Activated T-cell treated with anti-CD3 and anti-CD28 coated beads for 48 hours (primary cell): ENCODE data around the gene CDH23.

Experiments
- DNase-seq: peaks from one replicate; pipeline ENCODE4 v3.0.0-alpha.2; 2020; ENCODE audit warnings: low read depth

The CDH23 gene

DNA sequence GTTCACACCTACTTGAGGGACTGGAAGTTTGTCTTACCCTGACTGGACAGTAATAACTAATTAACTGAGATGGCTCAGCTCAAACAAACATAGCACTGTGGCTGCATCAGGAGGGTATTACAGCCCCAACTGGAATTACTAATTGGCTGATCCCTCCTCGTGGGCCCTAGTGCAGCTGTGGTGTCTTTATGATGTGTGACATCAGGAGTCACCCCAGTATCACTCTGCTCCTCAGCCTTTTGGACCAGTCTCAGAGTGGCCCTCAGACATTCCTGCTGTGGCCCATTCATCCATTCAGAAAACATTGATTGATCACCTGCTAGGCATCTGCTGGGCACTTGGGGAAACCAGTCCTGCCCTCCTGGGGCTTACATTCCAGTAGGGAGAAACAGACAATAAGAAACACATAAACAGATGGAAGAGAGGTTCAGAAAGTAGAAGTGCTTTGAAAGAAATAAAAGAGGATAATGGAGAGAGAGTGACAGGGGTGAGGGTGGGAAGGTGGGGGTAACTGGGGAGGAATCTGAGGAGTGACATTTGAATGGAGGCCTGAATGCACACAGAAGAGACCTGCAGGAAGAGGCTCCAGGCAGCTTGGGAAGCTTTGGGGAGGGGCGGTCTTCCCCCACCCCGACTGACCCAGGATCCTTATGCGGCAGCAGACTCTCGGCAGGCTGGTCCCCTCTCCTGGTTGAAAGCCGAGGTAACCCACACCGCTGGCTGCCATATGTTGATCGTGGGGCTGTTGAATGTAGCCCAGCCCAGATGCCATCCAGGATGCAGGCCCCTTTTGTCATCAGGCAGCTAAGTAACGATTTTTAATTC lies 209.7 kb downstream of the CDH23 start:
- no peak for DNase-seq

DNA sequence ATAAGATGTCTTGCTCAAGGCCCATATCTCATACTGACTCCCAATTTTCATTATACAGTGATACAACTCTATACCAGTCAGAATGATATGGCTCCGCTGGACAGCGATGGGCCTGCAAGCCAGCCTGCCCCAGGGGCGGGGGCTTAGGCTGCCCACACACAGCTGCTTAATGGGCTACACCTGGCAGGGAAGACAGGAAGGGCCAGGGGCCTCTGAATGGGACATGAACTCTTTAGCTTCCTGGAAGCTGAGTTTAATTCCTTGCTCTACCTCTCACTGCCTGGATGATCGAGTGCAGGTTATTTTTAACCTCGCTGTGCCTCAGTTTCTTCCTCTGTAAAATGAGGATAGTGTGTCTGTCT lies 210.3 kb downstream of the CDH23 start:
- DNase-seq, result no peak

DNA sequence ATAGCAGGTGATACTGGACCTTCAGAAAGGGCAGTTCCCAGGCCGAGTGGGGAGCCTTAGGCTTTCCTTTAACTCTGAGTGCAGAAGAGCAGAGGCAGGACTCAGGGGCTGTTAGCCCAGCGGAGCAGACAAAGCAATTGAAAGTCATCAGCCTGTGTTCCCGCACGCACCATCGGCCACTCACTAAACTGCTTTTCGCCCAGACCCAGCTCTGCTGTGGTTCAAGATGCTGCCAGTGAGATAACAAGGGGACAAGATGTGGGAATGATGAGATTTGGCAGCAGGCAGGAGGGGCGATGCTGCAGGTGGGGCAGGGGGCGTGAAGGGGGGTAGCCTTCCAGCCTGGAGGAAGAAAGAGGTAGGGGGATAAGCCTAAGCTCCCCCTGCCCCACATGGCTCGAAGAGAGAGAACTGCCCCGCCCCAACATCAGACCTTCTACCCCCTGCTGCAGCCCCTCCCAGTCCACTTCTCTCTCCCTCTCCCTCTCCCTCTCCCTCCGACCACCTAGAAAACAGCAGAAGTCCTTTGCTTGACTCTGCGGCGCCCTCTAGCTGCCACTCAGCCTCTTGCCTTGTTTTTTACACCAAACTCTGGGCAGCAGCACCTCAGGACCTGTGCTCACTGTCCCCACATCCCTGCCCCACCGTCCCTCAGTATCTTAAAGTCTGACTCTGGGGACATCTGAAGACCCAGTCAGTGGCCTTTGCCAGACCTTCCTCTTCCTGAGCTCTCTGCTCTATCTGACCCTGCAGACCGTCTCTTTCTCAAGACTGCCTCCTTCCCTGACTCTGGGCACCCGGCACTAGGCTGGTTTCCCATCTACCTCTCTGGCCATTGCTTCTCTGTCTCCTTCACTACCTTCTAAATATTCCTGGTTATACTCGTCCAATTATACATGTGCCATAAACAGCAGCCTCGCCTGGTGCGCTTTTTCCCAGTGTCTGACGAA lies 212.4 kb downstream of the CDH23 start:
- DNase-seq, result peak; percentile 55

DNA sequence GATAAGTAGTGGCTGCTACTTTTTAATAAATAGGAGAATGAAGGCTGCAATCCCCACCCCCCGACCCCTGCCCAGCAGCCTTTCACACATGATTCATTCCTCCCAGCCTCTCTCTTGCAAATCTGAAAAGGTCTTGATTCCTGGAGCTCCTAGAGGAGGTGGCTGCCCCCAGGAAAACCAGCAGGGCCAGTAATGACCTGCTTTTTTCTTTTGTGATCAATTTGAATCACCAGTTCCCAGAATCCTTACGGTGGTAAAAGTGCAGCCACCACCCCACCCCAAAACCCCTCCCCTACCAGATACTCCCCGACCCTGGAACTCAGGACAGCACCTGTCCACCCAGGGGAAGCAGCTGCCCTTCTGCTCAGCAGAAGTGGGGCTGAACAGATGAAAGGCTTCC lies 213.9 kb downstream of the CDH23 start:
- no peak for DNase-seq

DNA sequence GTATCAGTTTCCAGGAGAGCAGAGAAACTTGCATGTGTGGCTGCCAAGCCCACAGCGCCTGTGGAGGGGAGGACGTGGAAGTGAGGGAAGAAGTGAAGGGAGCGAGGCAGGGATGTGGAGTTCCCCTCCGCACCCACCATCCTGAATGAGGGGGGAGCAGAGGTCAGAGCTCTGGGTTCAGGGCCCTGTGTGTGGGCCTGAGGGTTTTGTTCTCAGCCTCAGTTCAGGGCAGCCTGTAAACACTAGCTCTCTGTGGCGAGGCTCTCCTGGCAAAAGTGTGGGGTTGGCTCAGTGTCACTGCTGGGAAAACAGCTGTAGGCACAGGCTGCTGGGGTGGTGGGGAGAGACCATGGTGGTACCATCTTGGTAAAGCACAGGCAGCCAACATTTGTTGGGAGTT lies 214.4 kb downstream of the CDH23 start:
- no peak for DNase-seq

DNA sequence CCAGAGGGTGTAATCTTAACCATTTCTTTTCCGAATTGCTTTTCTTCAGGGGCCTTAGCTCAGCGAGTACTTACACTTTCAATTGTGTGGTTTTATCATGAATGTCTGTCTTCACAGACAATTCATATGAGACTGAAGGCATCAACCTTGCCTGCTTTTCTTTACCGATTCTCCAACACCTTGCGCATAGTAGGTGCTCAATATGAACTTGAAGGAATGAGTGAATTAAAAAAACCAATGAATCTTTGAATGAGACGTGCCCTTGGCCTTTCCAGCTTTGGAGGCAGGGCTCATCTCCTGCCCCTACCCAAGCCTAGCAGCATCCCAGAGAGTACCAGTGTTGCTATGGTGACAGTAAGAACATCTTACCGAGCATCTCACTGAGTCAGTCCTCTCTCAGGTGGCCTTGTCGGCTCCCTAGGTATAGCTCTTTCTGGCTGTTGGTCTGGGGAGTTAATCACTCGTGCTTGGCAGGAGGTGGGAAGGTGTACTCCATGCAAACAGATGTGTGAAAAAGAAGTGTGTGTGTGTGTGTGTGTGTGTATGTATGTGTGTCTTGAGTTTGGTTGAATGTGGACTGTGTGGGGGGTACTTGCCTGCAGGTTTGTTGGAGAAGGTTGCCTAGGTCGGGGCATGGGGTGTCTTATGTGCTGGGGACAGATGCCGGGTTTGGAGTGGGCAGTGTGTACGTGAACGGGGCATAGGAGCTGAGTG lies 215.1 kb downstream of the CDH23 start:
- DNase-seq, result no peak

DNA sequence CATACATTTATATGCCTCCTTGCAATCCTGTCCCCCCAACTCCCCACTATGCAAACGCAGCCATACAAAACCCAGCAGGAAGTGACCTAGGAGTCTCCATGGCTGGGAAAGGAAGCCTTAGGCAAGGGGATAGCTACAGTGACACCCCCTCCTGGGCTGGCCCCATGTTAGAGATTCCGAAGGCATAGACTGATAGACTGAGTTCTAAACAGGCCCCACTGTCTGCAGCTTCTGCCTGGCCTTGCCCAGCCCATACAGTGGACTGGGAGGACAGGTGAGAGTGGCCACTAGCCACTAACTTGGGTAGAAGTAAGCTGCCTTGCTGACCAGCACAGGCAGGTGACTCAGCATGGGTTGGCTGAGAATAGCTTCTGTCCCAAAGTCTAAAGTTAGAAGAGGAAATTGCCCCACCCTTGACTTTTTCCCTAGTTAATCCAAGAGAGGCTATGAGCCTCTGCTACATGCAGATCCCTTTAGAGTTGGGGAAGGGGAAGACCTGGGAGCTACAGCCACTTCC lies 216.6 kb downstream of the CDH23 start:
- DNase-seq, result no peak

DNA sequence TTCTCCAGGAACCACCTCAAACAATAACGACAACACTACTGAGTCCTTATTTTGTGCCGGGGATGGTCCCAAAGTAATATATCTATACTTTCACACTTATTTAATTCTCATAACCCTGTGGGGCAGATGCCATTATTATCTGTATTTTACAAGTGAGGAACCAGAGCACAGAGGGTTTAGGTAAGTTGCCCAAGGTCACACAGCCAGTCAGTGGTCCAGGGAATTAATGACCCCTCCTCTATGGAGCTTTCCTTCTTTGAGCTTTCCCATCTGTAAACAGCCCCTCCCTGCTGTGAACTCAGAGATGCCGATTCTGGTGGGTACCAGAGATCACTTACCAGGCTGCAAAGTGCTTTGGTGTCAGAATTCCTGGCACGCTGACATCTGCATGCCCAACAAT lies 217.2 kb downstream of the CDH23 start:
- no peak for DNase-seq

DNA sequence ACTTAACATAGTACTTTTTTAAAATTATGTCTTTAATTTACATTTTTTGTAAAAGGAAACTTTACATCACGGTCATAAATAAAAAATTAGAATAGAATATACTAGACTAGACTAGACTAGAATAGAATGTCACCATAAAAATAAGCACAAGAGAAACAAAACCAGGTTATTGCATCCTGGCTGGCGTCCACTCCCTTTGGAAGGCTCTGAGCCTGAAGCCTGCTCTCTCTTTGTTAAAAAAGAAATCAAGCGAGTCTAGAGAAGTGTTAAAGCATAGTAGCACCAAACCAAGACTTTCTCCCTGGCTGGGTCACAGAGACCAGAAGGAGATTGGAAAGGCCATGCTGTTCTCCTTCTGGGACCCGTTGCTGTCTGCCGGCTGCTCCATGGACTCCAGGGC lies 218.2 kb downstream of the CDH23 start:
- DNase-seq, result no peak

DNA sequence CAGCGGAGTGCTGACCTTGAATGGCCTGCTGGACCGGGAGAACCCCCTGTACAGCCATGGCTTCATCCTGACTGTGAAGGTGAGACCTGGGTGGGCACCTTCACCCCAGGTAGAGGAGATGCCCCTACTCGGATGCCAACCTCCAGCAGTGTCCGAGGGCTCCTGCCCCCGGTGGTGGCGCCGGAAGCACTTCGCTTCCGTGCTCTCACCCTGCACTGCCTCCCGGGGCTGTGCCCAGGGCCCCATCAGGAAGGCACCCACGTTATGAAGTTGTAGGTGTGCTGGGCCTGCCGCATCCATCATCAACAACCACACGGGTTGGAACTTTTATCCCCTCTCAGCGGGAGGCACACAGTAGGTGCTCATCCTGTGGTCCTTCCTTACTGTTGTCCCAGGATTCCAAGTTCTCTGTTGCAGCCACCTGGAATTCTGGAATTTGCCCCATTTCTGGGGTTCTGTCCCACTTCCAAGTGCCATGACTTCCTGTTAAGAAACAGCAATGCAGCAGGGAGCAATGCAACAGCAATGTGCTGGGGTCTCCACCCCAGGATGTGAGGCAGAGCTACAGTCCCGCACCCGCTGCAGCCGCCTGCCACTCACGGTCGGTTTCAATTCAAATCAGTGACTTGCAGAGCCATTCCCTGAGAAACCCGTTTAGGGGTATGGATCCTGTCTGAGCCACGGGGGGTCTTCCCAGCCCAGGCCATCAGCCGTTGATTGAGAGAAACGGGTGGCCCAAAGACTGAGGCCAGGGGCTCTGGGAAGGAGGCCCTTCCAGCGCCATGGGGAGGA lies 219.0 kb downstream of the CDH23 start:
- no peak for DNase-seq

DNA sequence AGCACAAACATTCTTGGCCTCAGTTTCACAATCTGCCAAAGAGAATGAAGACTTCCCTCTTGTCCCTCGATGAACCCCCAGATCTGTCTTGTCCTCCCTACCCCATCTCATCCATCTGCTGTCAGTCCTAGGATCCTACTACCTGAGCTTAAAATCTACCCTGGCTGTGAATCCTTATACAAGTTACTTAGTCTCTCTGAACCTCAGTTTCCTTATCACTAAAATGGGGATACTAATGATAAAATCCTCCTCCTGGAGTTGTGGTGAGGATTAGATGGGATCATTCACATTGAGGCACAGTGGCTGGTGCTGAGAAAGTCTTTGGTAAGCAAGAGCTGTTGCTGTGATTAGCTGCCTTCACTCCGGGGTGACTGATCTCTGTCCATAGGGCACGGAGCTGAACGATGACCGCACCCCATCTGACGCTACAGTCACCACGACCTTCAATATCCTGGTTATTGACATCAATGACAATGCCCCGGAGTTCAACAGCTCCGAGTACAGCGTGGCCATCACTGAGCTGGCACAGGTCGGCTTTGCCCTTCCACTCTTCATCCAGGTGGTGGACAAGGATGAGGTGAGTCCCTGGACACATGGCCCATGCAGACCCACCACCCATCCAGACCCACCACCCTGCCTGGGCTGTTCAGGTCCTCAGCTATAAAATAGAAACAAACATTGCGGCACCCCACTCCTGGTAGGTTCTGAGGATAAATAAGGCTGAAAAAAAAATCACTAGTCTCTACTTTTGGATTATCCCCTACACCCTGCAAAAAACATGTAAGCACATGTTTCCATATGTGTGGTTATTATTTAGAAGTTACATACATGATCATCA lies 220.3 kb downstream of the CDH23 start:
- no peak for DNase-seq

DNA sequence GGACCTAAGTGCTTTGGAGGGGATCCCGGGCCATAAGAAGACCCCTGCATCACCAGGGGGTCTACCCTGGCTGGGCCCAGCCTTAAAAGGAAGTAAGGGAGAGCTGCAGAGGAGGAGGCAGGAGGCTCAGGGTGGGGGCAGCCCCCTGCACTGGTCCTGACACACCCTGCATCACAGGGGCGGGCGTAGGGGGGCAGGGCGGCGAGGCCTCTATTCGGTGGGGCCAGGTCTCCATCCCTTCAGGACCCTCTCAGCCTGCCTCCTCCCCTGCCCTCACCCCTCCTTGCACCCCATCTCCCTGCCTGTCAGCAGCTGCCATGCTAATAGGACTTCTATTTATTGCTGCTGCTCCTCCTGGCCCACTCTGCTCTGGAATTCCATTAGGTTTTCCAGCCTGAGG lies 221.5 kb downstream of the CDH23 start:
- no peak for DNase-seq

DNA sequence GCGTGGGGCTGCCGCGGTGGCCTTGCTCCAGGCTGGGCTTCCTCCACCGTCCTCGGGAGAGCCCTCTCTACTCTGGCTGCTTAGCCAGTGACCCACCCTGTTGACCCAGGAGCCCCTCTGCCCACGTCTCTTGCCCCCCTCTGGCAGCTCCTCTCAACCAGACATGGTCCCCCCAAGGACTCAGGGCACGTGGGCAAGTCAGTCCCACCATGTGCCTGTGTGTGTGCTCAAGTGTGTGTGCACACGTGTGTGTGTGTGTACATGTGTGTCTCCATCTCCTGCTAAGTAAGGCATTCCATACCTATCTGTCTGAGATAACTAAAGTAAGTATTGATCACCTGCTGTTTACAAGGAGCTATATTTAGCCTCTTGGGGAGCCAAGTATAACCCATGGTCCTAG lies 221.9 kb downstream of the CDH23 start:
- DNase-seq, result no peak

DNA sequence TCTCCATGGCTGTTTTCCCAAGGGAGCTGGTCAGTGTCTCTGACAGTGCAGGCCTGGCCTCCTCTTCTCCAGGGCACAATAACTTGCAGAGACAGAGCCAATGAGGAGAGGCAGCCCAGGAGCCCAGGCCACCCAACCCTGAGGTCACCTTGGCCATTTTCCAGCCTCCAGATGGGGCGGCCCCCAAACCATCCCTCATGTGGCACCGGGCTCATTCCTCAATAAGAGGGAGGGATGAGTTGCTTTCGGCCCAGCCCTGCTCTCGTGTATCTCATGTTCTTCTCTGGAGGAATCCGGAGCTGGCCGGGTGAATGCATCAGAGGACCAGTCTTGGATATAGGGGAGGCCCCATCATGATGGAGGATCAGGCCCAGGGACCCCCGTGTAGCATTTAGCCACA lies 223.9 kb downstream of the CDH23 start:
- DNase-seq, result no peak

DNA sequence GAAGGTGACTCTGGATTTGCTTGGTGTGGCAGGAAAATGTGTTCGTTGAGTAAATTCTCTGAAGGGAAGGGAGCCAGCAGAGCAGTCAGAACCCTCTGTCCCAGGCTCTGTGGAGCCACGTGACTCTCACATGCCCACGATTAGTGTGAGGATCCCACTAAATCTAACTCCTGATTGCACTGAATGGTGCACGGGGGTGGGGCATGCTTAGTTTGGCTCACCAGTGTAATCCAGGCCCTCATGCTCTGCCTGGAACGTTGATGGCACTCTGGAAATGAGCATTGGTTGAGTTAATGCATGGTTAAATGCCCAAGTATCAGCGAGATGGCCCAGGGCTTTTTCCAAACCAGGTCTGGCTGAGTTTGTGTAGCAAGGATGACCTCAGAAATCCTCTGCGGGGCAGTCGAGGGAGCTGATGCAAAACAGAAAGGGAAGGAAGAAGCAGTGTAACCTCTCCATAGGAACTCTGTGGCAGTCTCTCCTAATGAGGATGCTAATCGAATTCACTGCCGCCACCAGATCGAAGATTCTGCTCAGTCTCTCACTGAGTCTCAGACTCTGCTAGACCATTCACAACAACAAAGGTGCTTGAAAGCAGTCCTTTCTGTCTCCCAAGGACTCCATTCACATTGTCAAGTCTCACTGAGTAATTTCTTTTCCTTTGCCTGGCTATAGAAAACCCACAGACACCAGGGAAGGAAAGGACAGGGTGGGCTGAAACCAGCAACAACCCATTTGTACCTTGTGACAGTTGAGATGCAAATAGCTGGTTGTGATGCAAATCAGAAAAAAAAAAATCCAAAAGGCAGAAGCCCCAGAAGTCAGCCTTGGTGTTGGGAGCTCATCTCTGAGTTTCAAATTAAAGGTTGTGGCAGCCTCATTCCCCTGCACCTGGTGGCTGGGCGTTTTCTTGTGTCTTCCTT lies 224.8 kb downstream of the CDH23 start:
- DNase-seq, result no peak

DNA sequence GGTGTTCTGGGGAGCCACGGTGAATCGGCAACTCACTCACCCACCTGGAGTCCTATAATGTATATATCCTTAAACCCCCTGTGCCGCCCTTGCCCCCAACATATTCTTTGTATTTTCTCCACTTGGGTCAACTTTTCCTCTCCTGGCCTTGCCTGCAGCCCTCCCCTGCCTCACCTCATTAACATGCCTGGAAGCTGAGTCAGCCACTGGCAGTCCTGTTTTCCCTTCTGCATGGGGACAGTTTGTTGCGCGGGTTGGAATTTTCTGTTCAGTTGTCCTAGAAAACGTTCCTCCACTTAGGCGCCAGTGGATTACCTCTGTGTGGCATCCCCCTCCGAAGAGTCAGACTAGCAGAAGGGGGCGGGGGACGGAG lies 225.4 kb downstream of the CDH23 start:
- DNase-seq, result no peak

DNA sequence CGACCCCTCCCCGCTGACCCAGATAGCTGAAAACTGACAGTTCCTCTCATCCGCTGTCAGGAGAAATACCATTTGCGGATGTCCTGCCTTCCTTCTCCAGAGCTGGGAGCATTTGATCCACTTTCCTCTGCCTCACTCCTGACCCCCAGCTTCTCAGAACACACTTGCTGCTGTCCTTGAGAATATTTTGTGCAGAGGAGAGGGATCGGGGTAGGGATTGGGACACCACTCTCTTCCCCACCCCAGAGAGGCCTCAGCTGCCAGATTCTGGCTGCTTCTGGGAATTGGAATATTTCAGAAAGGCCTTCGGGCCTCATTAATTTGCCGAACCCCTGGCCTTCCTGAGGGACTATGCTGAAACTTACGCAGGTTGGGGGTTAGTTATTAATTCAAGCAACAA lies 225.9 kb downstream of the CDH23 start:
- no peak for DNase-seq

DNA sequence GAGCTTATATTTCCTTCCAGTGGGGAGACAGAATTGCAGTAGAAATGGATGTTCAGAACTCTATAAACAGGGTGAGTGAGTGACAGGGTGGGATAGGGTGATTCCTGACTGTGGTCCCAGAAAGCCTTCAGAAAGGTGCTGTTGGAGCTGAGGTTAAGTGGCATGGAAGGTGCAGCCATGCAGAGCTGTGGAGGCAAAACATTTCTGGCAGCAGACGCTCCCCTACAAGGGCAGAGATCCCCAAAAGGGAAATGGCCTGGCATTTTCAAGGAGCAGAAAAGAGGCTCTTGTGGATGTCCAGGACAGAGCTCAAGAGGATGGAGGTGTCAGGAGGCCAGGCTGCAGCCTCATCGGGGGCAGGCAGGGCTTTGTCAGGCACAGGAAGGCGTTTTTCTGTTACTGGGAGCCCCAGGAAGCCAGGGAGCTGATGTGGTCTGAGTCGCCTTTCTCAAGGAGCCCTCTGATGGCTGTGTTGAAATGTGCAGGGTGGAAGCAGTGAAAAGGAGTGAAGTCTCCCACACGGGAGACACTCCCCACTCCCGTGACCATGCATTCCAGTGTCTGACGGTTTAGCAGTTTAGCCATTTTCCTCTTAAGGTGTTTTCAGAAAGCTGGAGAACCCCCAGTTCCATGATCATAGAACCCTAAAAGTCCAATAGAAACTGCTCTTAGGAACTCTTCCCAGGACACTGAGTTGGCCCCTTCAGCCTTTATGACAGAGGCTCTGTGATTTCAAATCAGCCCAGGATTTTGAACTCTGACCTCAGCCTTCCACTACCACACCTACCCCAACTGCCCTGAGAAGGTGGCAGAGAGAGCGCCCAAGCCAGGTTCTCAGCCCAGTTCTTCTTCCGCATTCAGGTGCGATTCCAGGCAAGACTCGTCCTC lies 226.6 kb downstream of the CDH23 start:
- DNase-seq, result no peak

DNA sequence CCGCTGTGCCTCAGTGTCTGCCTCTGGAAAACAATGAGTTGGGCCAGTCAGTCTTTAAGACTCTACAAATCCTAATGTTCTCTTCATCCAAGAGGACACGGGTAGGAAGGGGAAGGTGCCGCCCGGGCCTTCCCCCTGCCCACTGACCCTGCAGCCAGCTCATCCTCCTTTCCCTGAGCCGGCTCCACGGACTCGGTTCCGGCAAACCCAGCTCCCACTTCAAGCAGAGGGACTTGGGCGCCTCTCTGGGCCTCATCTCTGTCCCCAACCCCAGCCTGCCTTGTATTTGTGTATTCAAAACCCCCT lies 227.2 kb downstream of the CDH23 start:
- DNase-seq, result no peak
